Activated CD4-positive, CD25-positive, alpha-beta regulatory T cell treated with anti-CD3 and anti-CD28 coated beads, Interleukin-2, amount 50 U/mL, for 24 hours (primary cell): Measurements from ENCODE around the gene NCDN.

Experiments
- ATAC-seq, 2 donors: fragments of 150-1000 bp; cut with Tn5 transposase; one replicate each; pipeline ENCODE4 v1.10.0; 2021; ENCODE audit warnings: mild to moderate bottlenecking in 1 of 2, moderate library complexity in 1 of 2

Gene NCDN

DNA sequence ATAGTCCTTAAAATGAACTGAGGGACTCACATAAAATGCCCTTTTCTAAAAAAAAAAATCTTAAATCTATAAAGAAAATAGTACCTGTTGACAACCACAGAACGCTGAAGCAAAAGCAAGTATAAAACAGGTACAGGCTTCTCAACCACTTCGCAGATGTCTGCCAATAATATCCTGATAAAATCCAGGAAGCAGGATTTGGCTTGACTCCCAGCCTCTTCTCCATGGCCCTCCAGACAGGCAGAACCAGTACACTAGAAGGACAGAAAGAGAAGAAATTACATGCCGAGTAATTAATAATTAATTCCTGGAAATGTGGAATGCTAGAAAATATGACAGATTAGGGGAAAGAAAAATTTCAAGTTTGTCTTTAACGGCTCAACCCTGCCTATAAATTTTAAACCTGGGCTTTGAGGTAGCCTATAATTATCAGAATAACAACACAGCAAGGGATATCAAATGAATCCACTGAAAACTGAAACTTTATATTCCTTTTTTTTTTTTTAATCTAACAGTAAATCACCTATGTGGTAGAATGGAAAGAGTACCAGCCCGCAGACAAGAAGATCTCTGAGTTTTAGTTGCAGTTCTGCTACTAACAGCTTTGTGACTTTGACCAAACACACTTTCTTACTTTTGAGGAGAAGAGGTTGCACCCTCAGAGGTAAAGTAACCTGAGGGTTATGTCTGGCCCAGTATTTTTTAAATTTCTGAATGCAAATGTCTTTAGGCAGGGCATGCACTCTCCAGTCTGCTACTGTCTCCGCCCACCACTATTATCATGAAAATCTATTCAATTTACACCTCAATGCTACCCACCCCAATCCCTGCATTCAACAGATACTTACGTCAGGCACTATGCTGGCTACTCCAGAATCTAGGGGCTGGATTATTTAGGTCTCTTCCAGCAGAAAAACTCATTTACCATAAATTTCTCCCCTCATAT is 3.1 kb upstream of the NCDN start:
- ATAC-seq = no peak

DNA sequence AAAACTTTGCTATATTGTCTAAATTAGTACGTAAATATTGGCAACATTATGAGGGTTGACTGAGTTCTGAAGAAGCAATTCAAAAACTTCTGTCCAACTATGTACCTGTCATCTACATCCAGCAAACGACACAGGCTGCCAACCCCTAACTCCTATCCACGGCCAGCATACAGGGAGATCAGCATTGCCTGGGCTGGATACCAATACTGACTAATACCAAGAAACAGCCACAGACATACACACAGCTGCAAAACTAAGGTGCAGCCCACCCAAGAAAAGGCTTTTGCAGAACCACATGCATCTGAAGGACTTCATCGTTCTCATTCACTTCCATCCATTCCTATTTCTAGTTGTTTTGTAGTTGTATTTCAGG is 2.4 kb upstream of the NCDN start:
- ATAC-seq = no peak

DNA sequence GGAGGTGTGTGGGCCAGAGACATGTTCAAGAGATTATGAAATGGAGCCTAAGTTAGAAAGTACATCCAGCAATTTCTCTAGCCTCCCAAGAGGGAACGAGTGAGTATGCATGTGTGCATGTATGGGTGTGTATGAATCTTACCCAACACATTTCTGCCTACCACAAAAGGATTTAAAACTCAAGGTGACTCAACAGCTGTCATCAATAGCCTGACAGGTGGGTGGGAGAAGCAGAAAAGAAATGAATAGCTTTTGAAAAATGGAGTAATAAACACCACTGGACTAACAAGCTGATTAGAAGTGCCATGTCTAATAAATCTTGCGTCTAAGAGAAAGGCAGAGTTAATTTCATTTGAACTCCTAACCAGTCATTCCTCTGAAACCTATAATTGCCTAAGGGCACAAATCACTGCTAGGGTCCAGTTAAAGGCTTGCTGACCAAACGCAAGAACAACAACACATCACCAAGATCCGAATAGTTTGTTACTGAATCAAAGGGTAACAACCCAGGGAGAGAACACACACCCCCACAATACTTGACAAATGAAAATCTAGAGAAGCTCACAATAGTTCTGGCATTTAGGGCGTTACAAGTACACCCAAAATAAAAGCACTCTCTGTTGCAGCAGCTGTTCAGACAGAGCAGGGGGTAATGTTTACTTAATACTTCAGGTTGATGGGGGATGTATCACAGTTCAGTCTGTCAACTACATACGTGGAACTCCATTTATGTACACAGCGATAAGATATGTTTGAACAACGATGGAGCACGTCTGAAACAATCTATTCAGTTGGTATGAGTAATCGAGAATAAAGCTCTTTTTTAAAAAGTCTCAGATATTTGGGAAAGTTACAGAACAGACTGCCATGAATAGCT is 1.8 kb upstream of the NCDN start:
- ATAC-seq = peak; percentile 22 to 48

- no peak for ATAC-seq
These were observed 998 bp upstream of the NCDN start for GRCh38 chr1:35556484-35557117.

- ATAC-seq = peak; percentile 66 to 74
These were observed 435 bp upstream of the NCDN start, which contains the start of gene KIAA0319L for GRCh38 chr1:35557118-35557610. TSS of gene KIAA0319L (minus strand) at chr1:35557403. CDS start at chr1:35554491, 2,912 bp downstream.

GRCh38 chr1:35558374-35559316 is 1.0 kb downstream of the NCDN start:
- no peak for ATAC-seq

- no peak for ATAC-seq
These were observed 1.8 kb downstream of the NCDN start for GRCh38 chr1:35559317-35559944.

DNA sequence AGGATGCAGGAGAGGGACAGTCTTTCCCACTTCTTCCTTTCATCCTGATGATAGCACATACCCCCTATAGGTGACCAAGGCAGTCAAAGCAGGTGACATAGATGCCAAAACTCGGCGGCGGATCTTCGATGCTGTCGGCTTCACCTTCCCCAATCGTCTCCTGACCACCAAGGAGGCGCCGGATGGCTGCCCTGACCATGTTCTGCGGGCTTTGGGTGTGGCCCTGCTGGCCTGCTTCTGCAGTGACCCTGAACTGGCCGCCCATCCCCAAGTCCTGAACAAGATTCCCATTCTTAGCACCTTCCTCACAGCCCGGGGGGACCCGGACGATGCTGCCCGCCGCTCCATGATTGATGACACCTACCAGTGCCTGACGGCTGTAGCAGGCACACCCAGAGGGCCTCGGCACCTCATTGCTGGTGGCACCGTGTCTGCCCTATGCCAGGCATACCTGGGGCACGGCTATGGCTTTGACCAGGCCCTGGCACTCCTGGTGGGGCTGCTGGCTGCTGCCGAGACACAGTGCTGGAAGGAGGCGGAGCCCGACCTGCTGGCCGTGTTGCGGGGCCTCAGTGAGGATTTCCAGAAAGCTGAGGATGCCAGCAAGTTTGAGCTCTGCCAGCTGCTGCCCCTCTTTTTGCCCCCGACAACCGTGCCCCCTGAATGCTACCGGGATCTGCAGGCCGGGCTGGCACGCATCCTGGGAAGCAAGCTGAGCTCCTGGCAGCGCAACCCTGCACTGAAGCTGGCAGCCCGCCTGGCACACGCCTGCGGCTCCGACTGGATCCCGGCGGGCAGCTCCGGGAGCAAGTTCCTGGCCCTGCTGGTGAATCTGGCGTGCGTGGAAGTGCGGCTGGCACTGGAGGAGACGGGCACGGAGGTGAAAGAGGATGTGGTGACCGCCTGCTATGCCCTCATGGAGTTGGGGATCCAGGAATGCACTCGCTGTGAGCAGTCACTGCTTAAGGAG is 2.9 kb downstream of the NCDN start:
- no peak for ATAC-seq

DNA sequence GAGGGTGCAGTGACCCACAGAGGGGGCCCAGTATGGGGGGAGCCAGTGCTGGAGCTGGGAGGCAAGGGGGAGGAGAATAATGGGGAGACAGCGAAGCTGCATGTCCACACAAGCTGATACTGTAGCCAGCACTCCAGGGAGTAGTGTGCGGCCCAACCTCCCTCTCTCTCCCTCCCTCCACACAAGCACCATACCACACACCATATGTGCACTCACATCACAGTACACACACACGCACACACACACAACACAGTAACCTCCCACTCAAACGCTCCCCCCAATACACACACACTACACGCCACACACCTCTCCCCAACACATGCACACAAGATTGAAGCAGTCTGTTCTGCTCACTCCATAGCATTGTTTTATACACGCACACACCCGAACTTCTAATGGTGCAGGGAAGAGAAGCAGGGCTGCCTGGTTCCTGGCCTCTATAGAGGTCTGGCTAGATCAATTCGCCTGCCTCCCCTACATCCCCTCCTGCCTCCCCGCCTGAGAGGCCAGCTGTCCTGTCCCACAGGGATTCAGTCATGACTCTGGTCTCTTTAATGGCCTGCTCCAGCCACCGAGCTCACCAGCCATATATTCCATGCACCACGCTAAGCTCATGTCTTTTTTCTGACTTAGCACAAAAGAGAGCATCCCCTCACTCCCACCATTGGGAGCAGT is 3.8 kb downstream of the NCDN start:
- no peak for ATAC-seq

- ATAC-seq = no peak
These were observed 4.5 kb downstream of the NCDN start for GRCh38 chr1:35561972-35562680.

DNA sequence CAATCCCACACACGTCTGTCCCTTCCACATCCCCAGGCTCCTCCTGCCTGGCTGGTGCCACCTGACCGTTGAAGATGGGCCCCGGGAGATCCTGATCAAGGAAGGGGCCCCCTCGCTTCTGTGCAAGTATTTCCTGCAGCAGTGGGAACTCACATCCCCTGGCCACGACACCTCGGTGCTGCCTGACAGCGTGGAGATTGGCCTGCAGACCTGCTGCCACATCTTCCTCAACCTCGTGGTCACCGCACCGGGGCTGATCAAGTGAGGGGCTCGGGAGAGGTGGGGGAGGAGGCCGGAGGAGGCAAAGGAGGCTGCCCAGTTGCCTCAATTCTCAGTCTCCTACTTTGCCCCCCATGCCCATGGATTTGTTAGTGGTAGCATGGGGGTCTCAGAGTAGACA is 5.6 kb downstream of the NCDN start:
- ATAC-seq = no peak

DNA sequence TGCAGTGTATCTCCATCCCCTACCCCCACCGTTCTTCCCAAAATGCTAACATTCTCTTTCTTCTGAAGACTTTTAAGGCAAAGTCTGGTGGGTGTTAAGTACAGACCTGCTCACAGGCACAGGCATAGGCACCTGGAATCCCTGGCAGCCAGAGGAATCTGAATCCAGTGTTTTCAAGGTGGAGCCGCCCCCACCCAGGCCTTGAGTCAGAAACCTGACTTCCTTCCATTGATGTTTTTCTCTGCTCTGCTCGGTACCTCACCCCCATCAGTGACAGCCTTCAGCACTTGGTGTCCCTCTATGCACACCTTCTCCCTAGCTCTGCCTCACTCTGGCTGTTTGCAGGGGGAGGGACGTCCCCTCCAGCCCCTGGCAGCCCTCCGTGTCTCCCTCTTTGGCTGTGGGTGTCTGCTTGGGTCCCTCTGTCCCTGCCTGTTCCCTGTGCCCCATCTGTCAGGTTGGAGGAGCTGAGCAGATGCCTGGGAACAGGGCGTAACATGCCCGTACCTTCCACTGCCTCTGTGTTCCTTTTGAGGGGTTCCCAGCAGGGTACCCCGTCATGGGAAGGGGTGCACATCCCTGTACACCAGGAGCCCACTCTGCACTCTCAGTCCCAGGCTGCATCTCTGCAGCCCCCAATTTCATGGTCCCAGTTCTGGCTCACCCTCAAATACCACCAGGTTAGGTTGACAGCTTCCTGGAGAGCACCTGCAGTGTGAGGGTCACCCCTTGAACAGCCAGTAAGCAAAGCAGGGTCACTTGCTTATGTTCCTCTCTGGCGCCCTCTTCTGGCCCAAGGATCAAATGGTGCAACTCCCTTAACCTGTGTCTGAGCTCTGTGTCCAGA is 6.7 kb downstream of the NCDN start:
- peak; percentile 65 to 71 for ATAC-seq

DNA sequence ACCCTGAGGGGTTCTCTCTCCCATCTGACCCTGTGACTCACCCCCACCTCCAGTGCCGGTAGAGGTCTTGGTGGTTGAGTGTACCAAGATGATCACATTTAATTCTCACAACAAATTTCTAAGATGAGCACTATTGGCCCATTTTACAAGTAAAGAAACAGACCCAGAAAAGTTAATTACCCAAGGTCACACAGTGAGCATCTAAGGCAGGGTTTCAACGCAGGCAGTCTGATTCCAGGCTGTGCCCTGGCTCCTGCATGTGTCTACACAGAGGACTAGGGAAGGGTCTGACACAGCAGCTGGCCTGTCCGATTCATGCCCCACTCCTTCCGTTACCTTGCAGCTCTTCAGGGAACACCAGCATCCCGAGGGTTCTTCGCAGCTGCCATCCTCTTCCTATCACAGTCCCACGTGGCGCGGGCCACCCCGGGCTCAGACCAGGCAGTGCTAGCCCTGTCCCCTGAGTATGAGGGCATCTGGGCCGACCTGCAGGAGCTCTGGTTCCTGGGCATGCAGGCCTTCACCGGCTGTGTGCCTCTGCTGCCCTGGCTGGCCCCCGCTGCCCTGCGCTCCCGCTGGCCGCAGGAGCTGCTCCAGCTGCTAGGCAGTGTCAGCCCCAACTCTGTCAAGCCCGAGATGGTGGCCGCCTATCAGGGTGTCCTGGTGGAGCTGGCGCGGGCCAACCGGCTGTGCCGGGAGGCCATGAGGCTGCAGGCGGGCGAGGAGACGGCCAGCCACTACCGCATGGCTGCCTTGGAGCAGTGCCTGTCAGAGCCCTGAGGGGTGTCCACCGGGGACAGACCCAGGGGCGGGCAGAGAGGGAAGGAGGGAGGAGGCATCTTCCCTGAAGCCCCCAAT is 7.5 kb downstream of the NCDN start:
- no peak for ATAC-seq

GRCh38 chr1:35565742-35566133 is 8.1 kb downstream of the NCDN start:
- no peak for ATAC-seq

DNA sequence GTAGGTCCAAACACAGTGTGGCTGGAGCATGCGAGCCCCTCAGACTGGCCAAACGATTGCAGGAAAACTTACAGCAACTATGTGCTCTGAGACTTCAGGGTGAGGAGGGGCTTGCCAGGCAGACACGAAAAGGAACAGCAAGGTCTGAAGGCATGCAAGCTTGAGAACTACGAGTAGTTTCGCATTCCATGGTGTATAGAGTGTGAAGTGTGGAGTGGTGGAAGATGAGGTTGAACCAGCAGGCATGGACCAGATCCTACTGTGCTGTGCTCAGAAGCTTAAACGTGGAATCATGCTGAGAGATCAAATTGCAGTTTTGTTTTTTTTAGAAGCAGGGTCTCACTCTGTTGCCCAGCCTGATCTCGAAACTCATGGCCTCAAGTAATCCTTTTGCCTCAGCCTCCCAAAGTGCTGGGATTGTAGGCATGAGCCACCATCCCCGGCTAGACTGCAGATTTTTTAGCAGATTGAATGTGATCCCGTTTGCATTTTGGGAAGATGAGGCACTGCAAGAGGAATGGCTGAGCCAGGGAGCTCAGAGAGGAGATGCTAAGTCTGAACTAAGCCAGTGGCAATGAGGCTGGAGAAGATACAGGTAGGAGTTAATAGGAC is 10.5 kb downstream of the NCDN start:
- ATAC-seq = no peak

DNA sequence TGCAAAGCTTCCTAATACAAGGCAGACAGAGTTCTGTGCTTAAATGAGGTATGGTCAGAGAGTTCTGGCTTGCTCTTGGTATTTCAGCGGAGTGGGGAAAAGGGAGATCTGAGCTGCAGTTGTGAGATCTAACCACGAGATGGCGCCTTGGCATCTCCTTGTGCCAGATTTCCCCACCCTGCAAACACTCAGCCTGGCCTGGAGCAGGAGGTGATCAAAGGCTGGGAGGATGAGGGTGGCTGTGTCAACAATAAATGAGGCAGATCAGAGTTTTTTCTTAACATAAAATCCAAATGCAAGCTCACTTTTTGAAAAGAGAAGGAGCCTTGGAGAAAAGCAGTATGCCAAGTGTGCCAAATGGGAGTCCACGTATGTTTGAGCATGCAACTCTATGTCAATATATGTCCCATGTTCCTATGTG is 11.4 kb downstream of the NCDN start:
- ATAC-seq = peak; percentile 39 to 50
